DND-41 (cell line): Measurements from ENCODE around the gene TTLL7.

ENCODE experiments used
- ATAC-seq: fragments of 200-7000 bp; cut with Tn5 transposase; 3 replicates; pipeline ENCODE4 v1.9.1; 2021; ENCODE audit warnings: low read depth; ENCODE audit not compliant: insufficient read depth
- DNase-seq: peaks from one replicate; pipeline ENCODE4 v3.0.0-alpha.2; 2020
- H2AFZ ChIP-seq: 2 replicates; pipeline ENCODE4 v1.6.0; 2012; ENCODE audit warnings: low read depth, low read length
- H3K27ac ChIP-seq: 2 replicates; pipeline ENCODE4 v1.5.1; 2012; ENCODE audit warnings: low read length, inconsistent platforms
- H3K27me3 ChIP-seq: fragments of 200-600 bp; sonication (generic); 2 replicates; pipeline ENCODE4 v1.6.0; 2012; ENCODE audit warnings: low read length, mild to moderate bottlenecking, inconsistent platforms; ENCODE audit not compliant: insufficient read depth, poor library complexity
- H3K36me3 ChIP-seq: 2 replicates; pipeline ENCODE4 v1.5.1; 2012; ENCODE audit warnings: low read length, inconsistent platforms; ENCODE audit not compliant: insufficient read depth
- H3K4me1 ChIP-seq: 2 replicates; pipeline ENCODE4 v1.5.1; 2012; ENCODE audit warnings: mild to moderate bottlenecking, low read length; ENCODE audit not compliant: insufficient read depth
- H3K4me2 ChIP-seq: 2 replicates; pipeline ENCODE4 v1.6.0; 2012; ENCODE audit warnings: mild to moderate bottlenecking, moderate library complexity, low read length, inconsistent platforms; ENCODE audit not compliant: insufficient read depth
- H3K4me3 ChIP-seq, 2 experiments: fragments of 200-600 bp in 1 of 2; shearing (Covaris generic) in 1 of 2; 2 replicates each; pipeline ENCODE4 v1.5.1; 2012 to 2016; ENCODE audit warnings: inconsistent platforms in 2 of 2, low read length in 2 of 2, mild to moderate bottlenecking in 2 of 2, low read depth in 1 of 2, moderate library complexity in 1 of 2
- H3K79me2 ChIP-seq: 2 replicates; pipeline ENCODE4 v1.6.0; 2012; ENCODE audit warnings: low read length, inconsistent platforms; ENCODE audit not compliant: insufficient read depth
- H3K9ac ChIP-seq: 2 replicates; pipeline ENCODE4 v1.6.0; 2012; ENCODE audit warnings: low read depth, mild to moderate bottlenecking, inconsistent platforms, low read length, moderate library complexity
- H3K9me3 ChIP-seq: 2 replicates; pipeline ENCODE4 v1.5.1; 2012; ENCODE audit warnings: low read length, moderate library complexity, mild to moderate bottlenecking, inconsistent platforms; ENCODE audit not compliant: insufficient read depth, severe bottlenecking
- H4K20me1 ChIP-seq: 2 replicates; pipeline ENCODE4 v1.6.0; 2012; ENCODE audit warnings: low read length; ENCODE audit not compliant: insufficient read depth
- EZH2 ChIP-seq: IDR thresholded peaks from 3 replicates; pipeline ENCODE4 v1.6.1; 2012; ENCODE audit warnings: borderline replicate concordance, low read depth, mild to moderate bottlenecking, moderate library complexity, low read length, inconsistent platforms; ENCODE audit not compliant: severe bottlenecking
- TF ChIP-seq, protein P1 (sequence below): IDR thresholded peaks from 2 replicates; pipeline ENCODE4 v1.5.1; 2012; ENCODE audit warnings: borderline replicate concordance, low read length, moderate library complexity, mild to moderate bottlenecking; ENCODE audit not compliant: poor library complexity, severe bottlenecking; ENCODE audit errors: extremely low read depth

TTLL7 gene

DNA sequence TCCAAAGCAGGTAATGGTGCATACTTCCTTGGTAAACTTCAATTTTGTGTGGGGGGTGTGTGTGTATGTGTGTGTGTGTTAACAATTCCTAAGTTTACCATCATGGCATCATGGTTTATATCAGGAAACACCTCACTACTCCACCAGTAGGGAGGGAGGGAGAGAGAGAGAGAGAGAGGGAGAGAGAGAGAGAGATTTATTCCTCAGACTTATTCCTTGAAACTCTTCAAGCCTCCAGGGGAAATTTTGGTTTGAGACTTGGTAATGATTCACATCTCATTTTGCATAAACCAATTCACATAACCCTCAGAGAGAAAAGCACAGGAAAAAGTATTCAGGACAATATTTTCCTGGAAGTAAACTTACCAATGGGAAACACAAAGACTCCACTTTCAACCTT lies 115.0 kb downstream of the TTLL7 start:
- Histone ChIP-seq H4K20me1 (no peaks in the 10 kb centered on the region), H3K4me2 (no peak overlapping the region), H3K9me3 (no peaks in the 10 kb centered on the region), H3K36me3 (no peaks in the 10 kb centered on the region), H2AFZ (no peak overlapping the region), H3K27me3 (no peaks in the 10 kb centered on the region), H3K4me3 (no peak overlapping the region), H3K27ac (no peak overlapping the region), H3K9ac (no peak overlapping the region), H3K79me2 (no peaks in the 10 kb centered on the region), H3K4me1 (no peaks in the 10 kb centered on the region)
- ATAC-seq (no peak), DNase-seq (no peak)
- TF ChIP-seq, protein P1, sequence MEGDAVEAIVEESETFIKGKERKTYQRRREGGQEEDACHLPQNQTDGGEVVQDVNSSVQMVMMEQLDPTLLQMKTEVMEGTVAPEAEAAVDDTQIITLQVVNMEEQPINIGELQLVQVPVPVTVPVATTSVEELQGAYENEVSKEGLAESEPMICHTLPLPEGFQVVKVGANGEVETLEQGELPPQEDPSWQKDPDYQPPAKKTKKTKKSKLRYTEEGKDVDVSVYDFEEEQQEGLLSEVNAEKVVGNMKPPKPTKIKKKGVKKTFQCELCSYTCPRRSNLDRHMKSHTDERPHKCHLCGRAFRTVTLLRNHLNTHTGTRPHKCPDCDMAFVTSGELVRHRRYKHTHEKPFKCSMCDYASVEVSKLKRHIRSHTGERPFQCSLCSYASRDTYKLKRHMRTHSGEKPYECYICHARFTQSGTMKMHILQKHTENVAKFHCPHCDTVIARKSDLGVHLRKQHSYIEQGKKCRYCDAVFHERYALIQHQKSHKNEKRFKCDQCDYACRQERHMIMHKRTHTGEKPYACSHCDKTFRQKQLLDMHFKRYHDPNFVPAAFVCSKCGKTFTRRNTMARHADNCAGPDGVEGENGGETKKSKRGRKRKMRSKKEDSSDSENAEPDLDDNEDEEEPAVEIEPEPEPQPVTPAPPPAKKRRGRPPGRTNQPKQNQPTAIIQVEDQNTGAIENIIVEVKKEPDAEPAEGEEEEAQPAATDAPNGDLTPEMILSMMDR = no peak
- TF ChIP-seq EZH2 = no peak

- Histone ChIP-seq H3K9ac (no peak overlapping the region), H3K79me2 (no peaks in the 10 kb centered on the region), H3K9me3 (no peaks in the 10 kb centered on the region), H3K4me3 (no peak overlapping the region), H3K27ac (no peak overlapping the region), H3K36me3 (no peaks in the 10 kb centered on the region), H4K20me1 (no peaks in the 10 kb centered on the region), H3K4me1 (no peaks in the 10 kb centered on the region), H2AFZ (no peak overlapping the region), H3K4me2 (no peak overlapping the region), H3K27me3 (no peaks in the 10 kb centered on the region)
- DNase-seq (no peak), ATAC-seq (peak; percentile 31; the same call in 1 of the 3 replicates)
- TF ChIP-seq EZH2 = no peak
- TF ChIP-seq, protein P1 = no peak
Observed at GRCh38 chr1:83882906-83883305, 116.0 kb downstream of the TTLL7 start.

- Histone ChIP-seq H3K9me3 (no peaks in the 10 kb centered on the region), H3K4me1 (no peaks in the 10 kb centered on the region), H3K4me2 (no peak overlapping the region), H3K79me2 (no peaks in the 10 kb centered on the region), H3K4me3 (no peak overlapping the region), H2AFZ (no peak overlapping the region), H3K9ac (no peak overlapping the region), H3K27me3 (no peaks in the 10 kb centered on the region), H4K20me1 (no peaks in the 10 kb centered on the region), H3K27ac (no peak overlapping the region), H3K36me3 (no peaks in the 10 kb centered on the region)
- DNase-seq (no peak), ATAC-seq (no peak)
- TF ChIP-seq, protein P1 = no peak
- no peak for TF ChIP-seq EZH2
Observed at GRCh38 chr1:83872515-83872914, 126.4 kb downstream of the TTLL7 start.

GRCh38 chr1:83864991-83865390 lies 133.9 kb downstream of the TTLL7 start:
- Histone ChIP-seq H2AFZ (no peak overlapping the region), H3K4me3 (no peak overlapping the region), H3K9ac (no peak overlapping the region), H3K27me3 (no peaks in the 10 kb centered on the region), H3K4me2 (no peak overlapping the region), H4K20me1 (no peaks in the 10 kb centered on the region), H3K9me3 (no peaks in the 10 kb centered on the region), H3K79me2 (no peaks in the 10 kb centered on the region), H3K4me1 (no peaks in the 10 kb centered on the region), H3K27ac (no peak overlapping the region), H3K36me3 (no peaks in the 10 kb centered on the region)
- DNase-seq (no peak), ATAC-seq (no peak)
- TF ChIP-seq, protein P1 = no peak
- no peak for TF ChIP-seq EZH2
